ENCODE results near the gene RAD51B.
"Not testable (repeated sequence)": the region's sequence is repeated elsewhere in the genome, so short reads cannot be mapped to it uniquely, and the experiment has no call there.

RAD51B gene

GRCh38 chr14:68749487-68750475, 930.2 kb downstream of the RAD51B start:
- no peak for FAIRE-seq
- no peak for DNase-seq (ENCODE audit: insufficient read length, low spot score)

- FAIRE-seq (peak; percentile 63), DNase-seq (ENCODE audit: insufficient read length, low spot score) (no peak)
Observed at GRCh38 chr14:68752271-68753006, 932.9 kb downstream of the RAD51B start.

- DNase-seq (ENCODE audit: insufficient read length, low spot score) (no peak), FAIRE-seq (no peak)
Observed at GRCh38 chr14:68753690-68754089, 934.1 kb downstream of the RAD51B start.

- peak; percentile 23 for FAIRE-seq
Observed at GRCh38 chr14:68755016-68755353, 935.4 kb downstream of the RAD51B start.

GRCh38 chr14:68756000-68756481, 936.5 kb downstream of the RAD51B start:
- FAIRE-seq (peak; percentile 42), DNase-seq (ENCODE audit: insufficient read length, low spot score) (no peak)

More at GRCh38 chr14:68755016-68755353, 935.4 kb downstream of the RAD51B start:
- DNase-seq (ENCODE audit: insufficient read length, low spot score), result no peak

GRCh38 chr14:68756734-68757133, 937.2 kb downstream of the RAD51B start:
- FAIRE-seq (peak; percentile 90), DNase-seq (ENCODE audit: insufficient read length, low spot score) (no peak)

GRCh38 chr14:68757618-68758081, 938.1 kb downstream of the RAD51B start:
- DNase-seq (ENCODE audit: insufficient read length, low spot score), result no peak
- peak; percentile 52 for FAIRE-seq

GRCh38 chr14:68758301-68758700, 938.7 kb downstream of the RAD51B start:
- DNase-seq (ENCODE audit: insufficient read length, low spot score) (no peak), FAIRE-seq (no peak)

GRCh38 chr14:68759017-68759560, 939.5 kb downstream of the RAD51B start:
- DNase-seq (ENCODE audit: insufficient read length, low spot score) (no peak), FAIRE-seq (peak; percentile 79)

- DNase-seq (ENCODE audit: insufficient read length, low spot score) (no peak), FAIRE-seq (no peak)
Observed at GRCh38 chr14:68759937-68760336, 940.4 kb downstream of the RAD51B start.

- DNase-seq (ENCODE audit: insufficient read length, low spot score) (no peak), FAIRE-seq (no peak)
Observed at GRCh38 chr14:68760761-68761160, 941.2 kb downstream of the RAD51B start.

- DNase-seq (ENCODE audit: insufficient read length, low spot score), result no peak
- peak; percentile 70 for FAIRE-seq
Observed at GRCh38 chr14:68761391-68761790, 941.8 kb downstream of the RAD51B start.

- FAIRE-seq (peak; percentile 94), DNase-seq (ENCODE audit: insufficient read length, low spot score) (peak; percentile 95)
Observed at GRCh38 chr14:68762953-68763764, 943.6 kb downstream of the RAD51B start.

- FAIRE-seq; DNase-seq (ENCODE audit: insufficient read length, low spot score): not testable (repeated sequence)
Observed at GRCh38 chr14:68763843-68764242, 944.3 kb downstream of the RAD51B start.

GRCh38 chr14:68766299-68767247, 947.0 kb downstream of the RAD51B start:
- FAIRE-seq (peak; percentile 92), DNase-seq (ENCODE audit: insufficient read length, low spot score) (no peak)

GRCh38 chr14:68767248-68767645, 947.7 kb downstream of the RAD51B start:
- FAIRE-seq, result no peak
- no peak for DNase-seq (ENCODE audit: insufficient read length, low spot score)

GRCh38 chr14:68768316-68768715, 948.7 kb downstream of the RAD51B start:
- DNase-seq (ENCODE audit: insufficient read length, low spot score) (no peak), FAIRE-seq (no peak)

- FAIRE-seq (peak; percentile 93), DNase-seq (ENCODE audit: insufficient read length, low spot score) (no peak)
Observed at GRCh38 chr14:68770051-68770450, 950.5 kb downstream of the RAD51B start.

Data from HTR-8/SVneo (cell line).